Measurements from ENCODE around the gene RECK.

- no peak for TF ChIP-seq EZH2 (IDR thresholded peaks at IDR 0.05; ENCODE audit: insufficient read depth, poor library complexity, severe bottlenecking)
- no peak for TF ChIP-seq EZH2phosphoT487 (IDR thresholded peaks at IDR 0.05; ENCODE audit: insufficient read depth, low read depth)
Measured at GRCh38 chr9:36169166-36169565, 132.5 kb downstream of the RECK start, which contains the start of gene CCIN.
